Testis (tissue), 3 donors: ENCODE data around the gene DCDC2C. TPM values are rescaled to one million over a fixed set of nuclear protein-coding genes. Genes with fewer than 3 reads are reported as not detected.

ENCODE experiments used
- DNase-seq: peaks from one replicate; pipeline ENCODE4 v3.0.0-alpha.2; 2019
- H3K27ac ChIP-seq, 2 donors: fragments of 200-600 bp; sonication (generic); one replicate each; pipeline ENCODE4 v1.5.1; 2019
- H3K27me3 ChIP-seq: fragments of 200-600 bp; sonication (generic); one replicate; pipeline ENCODE4 v1.5.1; 2019
- H3K36me3 ChIP-seq: fragments of 200-600 bp; sonication (generic); one replicate; pipeline ENCODE4 v1.5.1; 2017; ENCODE audit warnings: low read depth; ENCODE audit errors: missing control alignments
- H3K4me1 ChIP-seq: fragments of 200-600 bp; sonication (generic); one replicate; pipeline ENCODE4 v1.5.1; 2019
- H3K4me3 ChIP-seq, 2 donors: fragments of 200-600 bp; sonication (generic); one replicate each; pipeline ENCODE4 v1.5.1; 2017 to 2019
- H3K9me3 ChIP-seq: fragments of 200-600 bp; sonication (generic); one replicate; pipeline ENCODE4 v1.5.1; 2017
- CTCF ChIP-seq, 3 experiments: fragments of 450-650 bp in 2 of 3; fragments of 200-600 bp in 1 of 3; sonication (generic) in 1 of 3; IDR thresholded peaks; one replicate each; pipeline ENCODE4 v1.5.1; 2016 to 2019; ENCODE audit warnings: antibody characterized with exemption in 3 of 3, mild to moderate bottlenecking in 2 of 3, moderate library complexity in 1 of 3
- POLR2A ChIP-seq: fragments of 450-650 bp; IDR thresholded peaks from one replicate; pipeline ENCODE4 v1.6.1; 2017; ENCODE audit warnings: antibody characterized with exemption, mild to moderate bottlenecking, moderate library complexity
- WGBS, 2 donors: methylation state at CpG; one replicate each; pipeline ENCODE4 v1.1.5; 2018; 5-methylcytosine and 5-hydroxymethylcytosine counted together
- intact Hi-C: fragments of 100-400 bp; cut with DNase I; formaldehyde crosslinking; loops from one replicate; pipeline ENCODE4 v1.15.1; 2023; ENCODE audit warnings: low total_unique reads
- polyA plus RNA-seq: library from polyadenylated mRNA; stranded (reverse); fragments of 350-450 nt; fragmentation: Illumina TruSeq; extraction: RNeasy Lipid Tissue Mini Kit (QIAGEN cat#74804); gene quantifications from one replicate; pipeline ENCODE4 v1.2.3, GENCODE V29; 2014; ENCODE audit warnings: low read depth, low replicate concordance; ENCODE audit not compliant: insufficient read depth
- total RNA-seq, 2 donors: library from RNA; depleted of rRNA; stranded (reverse); fragments of >200 nt; gene quantifications; one replicate each; pipeline ENCODE4 v1.2.3, GENCODE V29; 2016

DCDC2C gene
- total and polyA plus RNA-seq, 3 donors from 2014 or later, result 9.9 to 12.1 (median 10.6) TPM

GRCh38 chr2:3751806-3752205 is 48.4 kb downstream of the DCDC2C start:
- Histone ChIP-seq H3K27ac (no peak overlapping the region), H3K9me3 (no peaks in the 10 kb centered on the region), H3K36me3 (no peaks in the 10 kb centered on the region), H3K4me3 (no peak overlapping the region), H3K4me1 (no peaks in the 10 kb centered on the region), H3K27me3 (no peaks in the 10 kb centered on the region)
- TF ChIP-seq POLR2A (no peak), CTCF (IDR thresholded peaks at IDR 0.05) (no peak)
- intact Hi-C loops, result no loop called here
- no peak for DNase-seq
- WGBS, 2 donors, result 52 to 61% methylated on average over 5 of the region's 5 CpGs

GRCh38 chr2:3752376-3752775 is 49.0 kb downstream of the DCDC2C start:
- no peak for DNase-seq
- Histone ChIP-seq H3K27me3 (no peaks in the 10 kb centered on the region), H3K9me3 (no peaks in the 10 kb centered on the region), H3K4me3 (no peak overlapping the region), H3K27ac (no peak overlapping the region), H3K4me1 (no peaks in the 10 kb centered on the region), H3K36me3 (no peaks in the 10 kb centered on the region)
- intact Hi-C loops, result no loop called here
- WGBS, 2 donors, result 94 to 95% methylated on average over 6 of the region's 6 CpGs
- TF ChIP-seq CTCF (IDR thresholded peaks at IDR 0.05) (no peak), POLR2A (no peak)

- intact Hi-C loops, result no loop called here
- Histone ChIP-seq H3K36me3 (no peaks in the 10 kb centered on the region), H3K27me3 (no peaks in the 10 kb centered on the region), H3K4me1 (no peaks in the 10 kb centered on the region), H3K4me3 (no peak overlapping the region), H3K9me3 (no peaks in the 10 kb centered on the region), H3K27ac (no peak overlapping the region)
- WGBS, 2 donors, result 88 to 92% methylated on average over 8 of the region's 8 CpGs
- TF ChIP-seq CTCF (IDR thresholded peaks at IDR 0.05), result no peak
- DNase-seq, result no peak
Observed at GRCh38 chr2:3753561-3753960, 50.2 kb downstream of the DCDC2C start.

- TF ChIP-seq POLR2A (no peak), CTCF (IDR thresholded peaks at IDR 0.05) (no peak)
- H3K9me3 ChIP-seq, result no peaks in the 10 kb centered on the region
- H3K4me3 ChIP-seq, result no peak overlapping the region
- no peak overlapping the region for H3K27ac ChIP-seq
- 54 to 60% methylated on average over 5 of the region's 5 CpGs for WGBS, 2 donors
- intact Hi-C loops, result no loop called here
- H3K27me3 ChIP-seq, result no peaks in the 10 kb centered on the region
- no peak for DNase-seq
- H3K4me1 ChIP-seq, result no peaks in the 10 kb centered on the region
- H3K36me3 ChIP-seq, result no peaks in the 10 kb centered on the region
Observed at GRCh38 chr2:3754280-3754679, 50.9 kb downstream of the DCDC2C start.

- Histone ChIP-seq H3K4me3 (no peak overlapping the region), H3K36me3 (no peaks in the 10 kb centered on the region), H3K27me3 (no peaks in the 10 kb centered on the region), H3K4me1 (no peaks in the 10 kb centered on the region), H3K27ac (no peak overlapping the region), H3K9me3 (no peaks in the 10 kb centered on the region)
- WGBS, 2 donors, result 91 to 92% methylated on average over 3 of the region's 3 CpGs
- TF ChIP-seq CTCF (IDR thresholded peaks at IDR 0.05), result no peak
- no peak for TF ChIP-seq POLR2A
- no peak for DNase-seq
- intact Hi-C loops, result no loop called here
Observed at GRCh38 chr2:3754795-3755194, 51.4 kb downstream of the DCDC2C start.
